Measurements from ENCODE around the gene SLC47A2. TPM values are rescaled to one million over a fixed set of nuclear protein-coding genes. Genes with fewer than 3 reads are reported as not detected.

Gene SLC47A2
- total RNA-seq, 4 donors from 2014 or later: 0.27 to 1.1 (median 0.32) TPM; not detected in 1

GRCh38 chr17:19649274-19649541 is 67.2 kb downstream of the SLC47A2 start:
- WGBS, 2 donors (ENCODE audit: low coverage in 1 of 2): 0% methylated on average over 2 of the region's 2 CpGs
- Histone ChIP-seq H3K9me3 (no peaks in the 10 kb centered on the region), H3K4me1 (peaks cover 14 to 62% (median 48%) of the 10 kb centered on the region in 4 donors), H3K36me3 (peaks cover 0 to 9% (median 3%) of the 10 kb centered on the region in 4 donors), H3K27me3 (no peaks in the 10 kb centered on the region), H3K27ac (peak overlapping the region; percentile 90 to 98 (median 96)), H3K4me3 (peak overlapping the region; percentile 49 to 88 (median 79))
- intact Hi-C loops (cut with DNase I; ENCODE audit: low total_unique reads): loop anchor here (5.0 to 10.0 kb wide), 3 partner anchors 78 to 134 kb away; partner anchors contain the start of gene ALDH3A1
- TF ChIP-seq CTCF (IDR thresholded peaks at IDR 0.05): no peak
- TF ChIP-seq POLR2AphosphoS5 (IDR thresholded peaks at IDR 0.05): no peak
- no peak for TF ChIP-seq EP300 (IDR thresholded peaks at IDR 0.05; ENCODE audit: low read depth)
- TF ChIP-seq POLR2A (IDR thresholded peaks at IDR 0.05): no peak
- in situ Hi-C loops (cut with MboI; ENCODE audit: low pct_ligation_motif_present in 1 of 4, low pct_unique_long_range_greater_than_20kb in 1 of 4, low sequenced_read_pairs in 3 of 4): loop anchor here in 2 of 4 donors (10.0 to 25.0 kb wide), 3 partner anchors 134 to 287 kb away; partner anchors contain the start of gene B9D1 (in 1 of the 2)
- DNase-seq: no peak

GRCh38 chr17:19648475-19649273 is 67.7 kb downstream of the SLC47A2 start, which contains the start of gene ALDH3A2:
TSS of gene ALDH3A2 (plus strand) at chr17:19648751. CDS start at chr17:19648972, 221 bp downstream.
- Histone ChIP-seq H3K4me1 (peaks cover 14 to 62% (median 48%) of the 10 kb centered on the region in 4 donors), H3K27me3 (no peaks in the 10 kb centered on the region), H3K36me3 (peaks cover 0 to 5% (median 2%) of the 10 kb centered on the region in 4 donors), H3K4me3 (peak within 1 kb of the TSS; percentile 49 to 88 (median 79)), H3K9me3 (no peaks in the 10 kb centered on the region), H3K27ac (peak within 1 kb of the TSS; percentile 90 to 98 (median 96))
- intact Hi-C loops (cut with DNase I; ENCODE audit: low total_unique reads) (loop anchor here (5.0 to 10.0 kb wide), 3 partner anchors 79 to 134 kb away; partner anchors contain the start of gene ALDH3A1), in situ Hi-C loops (cut with MboI; ENCODE audit: low pct_ligation_motif_present in 1 of 4, low pct_unique_long_range_greater_than_20kb in 1 of 4, low sequenced_read_pairs in 3 of 4) (loop anchor here in 2 of 4 donors (10.0 to 25.0 kb wide), 3 partner anchors 134 to 286 kb away; partner anchors contain the start of gene B9D1 (in 1 of the 2))
- TF ChIP-seq POLR2AphosphoS5 (IDR thresholded peaks at IDR 0.05) (peak; percentile 95 to 98 (median 96)), CTCF (IDR thresholded peaks at IDR 0.05) (peak in 1 of 5 experiments; percentile 42), POLR2A (IDR thresholded peaks at IDR 0.05) (peak; percentile 91), EP300 (IDR thresholded peaks at IDR 0.05; ENCODE audit: low read depth) (no peak)
- DNase-seq: peak; percentile 97
- WGBS, 2 donors (ENCODE audit: low coverage in 1 of 2): 4% methylated on average over 5 of the region's 71 CpGs; no CpG with 5 or more reads in 1 of the 2 donors

- TF ChIP-seq POLR2A (IDR thresholded peaks at IDR 0.05): no peak
- in situ Hi-C loops (cut with MboI; ENCODE audit: low pct_ligation_motif_present in 1 of 4, low pct_unique_long_range_greater_than_20kb in 1 of 4, low sequenced_read_pairs in 3 of 4): loop anchor here in 2 of 4 donors (10.0 to 25.0 kb wide), 3 partner anchors 133 to 286 kb away; partner anchors contain the start of gene B9D1 (in 1 of the 2)
- Histone ChIP-seq H3K9me3 (no peaks in the 10 kb centered on the region), H3K4me3 (peak overlapping the region; percentile 49 to 88 (median 79)), H3K4me1 (peaks cover 14 to 60% (median 48%) of the 10 kb centered on the region in 4 donors), H3K27ac (peak overlapping the region; percentile 90 to 98 (median 96)), H3K36me3 (no peaks in the 10 kb centered on the region), H3K27me3 (no peaks in the 10 kb centered on the region)
- intact Hi-C loops (cut with DNase I; ENCODE audit: low total_unique reads): loop anchor here (5.0 to 10.0 kb wide), 3 partner anchors 79 to 133 kb away; partner anchors contain the start of gene ALDH3A1
- WGBS, 2 donors (ENCODE audit: low coverage in 1 of 2): 2 to 4% methylated on average over 9 to 37 of the region's 37 CpGs
- DNase-seq: peak; percentile 65
Measured at GRCh38 chr17:19647697-19648474, 68.5 kb downstream of the SLC47A2 start.

- in situ Hi-C loops (cut with MboI; ENCODE audit: low pct_ligation_motif_present in 1 of 4, low pct_unique_long_range_greater_than_20kb in 1 of 4, low sequenced_read_pairs in 3 of 4): loop anchor here in 2 of 4 donors (10.0 to 25.0 kb wide), 3 partner anchors 132 to 285 kb away; partner anchors contain the start of gene B9D1 (in 1 of the 2)
- H3K4me3 ChIP-seq: peak overlapping the region in 3 of 4 donors; percentile 49 to 81 (median 77)
- peak overlapping the region; percentile 90 to 98 (median 96) for H3K27ac ChIP-seq
- no peaks in the 10 kb centered on the region for H3K27me3 ChIP-seq
- H3K36me3 ChIP-seq: no peaks in the 10 kb centered on the region
- WGBS, 2 donors (ENCODE audit: low coverage in 1 of 2): 76 to 83% methylated on average over 2 to 4 of the region's 4 CpGs
- intact Hi-C loops (cut with DNase I; ENCODE audit: low total_unique reads): loop anchor here (5.0 to 10.0 kb wide), 3 partner anchors 80 to 132 kb away; partner anchors contain the start of gene ALDH3A1
- DNase-seq: no peak
- no peaks in the 10 kb centered on the region for H3K9me3 ChIP-seq
- H3K4me1 ChIP-seq: peaks cover 14 to 51% (median 41%) of the 10 kb centered on the region in 4 donors
- TF ChIP-seq POLR2A (IDR thresholded peaks at IDR 0.05) (no peak), POLR2AphosphoS5 (IDR thresholded peaks at IDR 0.05) (no peak), EP300 (IDR thresholded peaks at IDR 0.05; ENCODE audit: low read depth) (no peak), CTCF (IDR thresholded peaks at IDR 0.05) (no peak)
Measured at GRCh38 chr17:19646788-19647696, 69.3 kb downstream of the SLC47A2 start.

Measured in transverse colon (tissue), 4 donors.